ENCODE measurements around the gene NPAS3. TPM values are rescaled to one million over a fixed set of nuclear protein-coding genes. Genes with fewer than 3 reads are reported as not detected.

NPAS3 gene
- total RNA-seq, 1 experiment from 2014 or later: not detected

DNA sequence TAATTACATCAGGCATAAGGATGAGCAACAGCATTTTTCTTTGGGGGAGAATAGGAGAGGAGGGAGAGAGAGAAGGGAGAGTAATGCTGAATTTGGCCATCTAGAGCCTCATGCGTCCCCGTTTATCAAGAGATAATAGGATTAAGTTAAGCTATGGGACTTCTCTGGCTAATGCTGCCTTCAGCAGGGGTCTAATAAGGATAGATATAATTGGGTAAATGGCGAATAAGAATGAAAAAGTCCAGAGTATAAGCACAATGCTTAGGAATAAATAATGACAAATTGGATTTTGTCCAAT, 542.2 kb downstream of the NPAS3 start:
- no peaks in the 10 kb centered on the region for H3K79me2 ChIP-seq (ENCODE audit: insufficient read depth, low read length)
- H4K20me1 ChIP-seq (ENCODE audit: insufficient read depth): no peaks in the 10 kb centered on the region
- H3K27ac ChIP-seq (ENCODE audit: low read depth, low read length): no peak overlapping the region
- H3K4me1 ChIP-seq (ENCODE audit: control insufficient read depth in 1 of 2, insufficient read depth in 2 of 2, low read length in 2 of 2): no peaks in the 10 kb centered on the region
- H3K9ac ChIP-seq (ENCODE audit: low read length): no peak overlapping the region
- no peaks in the 10 kb centered on the region for H3K36me3 ChIP-seq (ENCODE audit: control insufficient read depth in 1 of 2, insufficient read depth in 2 of 2, low read length in 2 of 2)
- no peaks in the 10 kb centered on the region for H3K9me3 ChIP-seq (ENCODE audit: control insufficient read depth in 1 of 2, insufficient read depth in 1 of 2, low read depth in 1 of 2, low read length in 2 of 2)
- POLR2A ChIA-PET: no interaction called here
- TF ChIP-seq, protein P1, sequence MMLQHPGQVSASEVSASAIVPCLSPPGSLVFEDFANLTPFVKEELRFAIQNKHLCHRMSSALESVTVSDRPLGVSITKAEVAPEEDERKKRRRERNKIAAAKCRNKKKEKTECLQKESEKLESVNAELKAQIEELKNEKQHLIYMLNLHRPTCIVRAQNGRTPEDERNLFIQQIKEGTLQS (IDR thresholded peaks at IDR 0.05): no peak
- TF ChIP-seq SP1 (IDR thresholded peaks at IDR 0.05; ENCODE audit: low read depth) (no peak), RAD21 (IDR thresholded peaks at IDR 0.05; ENCODE audit: low read depth) (no peak), YY1 (IDR thresholded peaks at IDR 0.05; ENCODE audit: extremely low read depth, insufficient replicate concordance, low read depth, low read length) (no peak), POLR2AphosphoS5 (IDR thresholded peaks at IDR 0.05; ENCODE audit: low read depth, low read length) (no peak), EZH2 (IDR thresholded peaks at IDR 0.05) (no peak), ELF1 (IDR thresholded peaks at IDR 0.05; ENCODE audit: borderline replicate concordance, low read depth) (no peak), CBX3 (IDR thresholded peaks at IDR 0.05; ENCODE audit: low read depth) (no peak), SIN3A (IDR thresholded peaks at IDR 0.05; ENCODE audit: low read depth) (no peak), EZH2phosphoT487 (IDR thresholded peaks at IDR 0.05; ENCODE audit: borderline replicate concordance) (no peak), POLR2A (IDR thresholded peaks at IDR 0.05; ENCODE audit: borderline replicate concordance, extremely low read depth, insufficient read depth, insufficient read length) (no peak), TCF7L2 (IDR thresholded peaks at IDR 0.05; ENCODE audit: borderline replicate concordance, extremely low read depth, insufficient read depth, insufficient read length) (no peak), FOSL1 (IDR thresholded peaks at IDR 0.05; ENCODE audit: low read depth) (no peak), JUND (IDR thresholded peaks at IDR 0.05) (no peak)
- TF ChIP-seq, protein P2, sequence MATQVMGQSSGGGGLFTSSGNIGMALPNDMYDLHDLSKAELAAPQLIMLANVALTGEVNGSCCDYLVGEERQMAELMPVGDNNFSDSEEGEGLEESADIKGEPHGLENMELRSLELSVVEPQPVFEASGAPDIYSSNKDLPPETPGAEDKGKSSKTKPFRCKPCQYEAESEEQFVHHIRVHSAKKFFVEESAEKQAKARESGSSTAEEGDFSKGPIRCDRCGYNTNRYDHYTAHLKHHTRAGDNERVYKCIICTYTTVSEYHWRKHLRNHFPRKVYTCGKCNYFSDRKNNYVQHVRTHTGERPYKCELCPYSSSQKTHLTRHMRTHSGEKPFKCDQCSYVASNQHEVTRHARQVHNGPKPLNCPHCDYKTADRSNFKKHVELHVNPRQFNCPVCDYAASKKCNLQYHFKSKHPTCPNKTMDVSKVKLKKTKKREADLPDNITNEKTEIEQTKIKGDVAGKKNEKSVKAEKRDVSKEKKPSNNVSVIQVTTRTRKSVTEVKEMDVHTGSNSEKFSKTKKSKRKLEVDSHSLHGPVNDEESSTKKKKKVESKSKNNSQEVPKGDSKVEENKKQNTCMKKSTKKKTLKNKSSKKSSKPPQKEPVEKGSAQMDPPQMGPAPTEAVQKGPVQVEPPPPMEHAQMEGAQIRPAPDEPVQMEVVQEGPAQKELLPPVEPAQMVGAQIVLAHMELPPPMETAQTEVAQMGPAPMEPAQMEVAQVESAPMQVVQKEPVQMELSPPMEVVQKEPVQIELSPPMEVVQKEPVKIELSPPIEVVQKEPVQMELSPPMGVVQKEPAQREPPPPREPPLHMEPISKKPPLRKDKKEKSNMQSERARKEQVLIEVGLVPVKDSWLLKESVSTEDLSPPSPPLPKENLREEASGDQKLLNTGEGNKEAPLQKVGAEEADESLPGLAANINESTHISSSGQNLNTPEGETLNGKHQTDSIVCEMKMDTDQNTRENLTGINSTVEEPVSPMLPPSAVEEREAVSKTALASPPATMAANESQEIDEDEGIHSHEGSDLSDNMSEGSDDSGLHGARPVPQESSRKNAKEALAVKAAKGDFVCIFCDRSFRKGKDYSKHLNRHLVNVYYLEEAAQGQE (IDR thresholded peaks at IDR 0.05; ENCODE audit: low read depth): no peak
- TF ChIP-seq, protein P3, sequence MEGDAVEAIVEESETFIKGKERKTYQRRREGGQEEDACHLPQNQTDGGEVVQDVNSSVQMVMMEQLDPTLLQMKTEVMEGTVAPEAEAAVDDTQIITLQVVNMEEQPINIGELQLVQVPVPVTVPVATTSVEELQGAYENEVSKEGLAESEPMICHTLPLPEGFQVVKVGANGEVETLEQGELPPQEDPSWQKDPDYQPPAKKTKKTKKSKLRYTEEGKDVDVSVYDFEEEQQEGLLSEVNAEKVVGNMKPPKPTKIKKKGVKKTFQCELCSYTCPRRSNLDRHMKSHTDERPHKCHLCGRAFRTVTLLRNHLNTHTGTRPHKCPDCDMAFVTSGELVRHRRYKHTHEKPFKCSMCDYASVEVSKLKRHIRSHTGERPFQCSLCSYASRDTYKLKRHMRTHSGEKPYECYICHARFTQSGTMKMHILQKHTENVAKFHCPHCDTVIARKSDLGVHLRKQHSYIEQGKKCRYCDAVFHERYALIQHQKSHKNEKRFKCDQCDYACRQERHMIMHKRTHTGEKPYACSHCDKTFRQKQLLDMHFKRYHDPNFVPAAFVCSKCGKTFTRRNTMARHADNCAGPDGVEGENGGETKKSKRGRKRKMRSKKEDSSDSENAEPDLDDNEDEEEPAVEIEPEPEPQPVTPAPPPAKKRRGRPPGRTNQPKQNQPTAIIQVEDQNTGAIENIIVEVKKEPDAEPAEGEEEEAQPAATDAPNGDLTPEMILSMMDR (IDR thresholded peaks at IDR 0.05 in 2 of 3, conservative IDR thresholded peaks at IDR 0.05 in 1 of 3; ENCODE audit: borderline replicate concordance in 1 of 3, insufficient read depth in 1 of 3, low read depth in 2 of 3, low read length in 2 of 3): no peak
- TF ChIP-seq, protein P4, sequence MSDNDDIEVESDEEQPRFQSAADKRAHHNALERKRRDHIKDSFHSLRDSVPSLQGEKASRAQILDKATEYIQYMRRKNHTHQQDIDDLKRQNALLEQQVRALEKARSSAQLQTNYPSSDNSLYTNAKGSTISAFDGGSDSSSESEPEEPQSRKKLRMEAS (IDR thresholded peaks at IDR 0.05): no peak
- TF ChIP-seq, protein P5, sequence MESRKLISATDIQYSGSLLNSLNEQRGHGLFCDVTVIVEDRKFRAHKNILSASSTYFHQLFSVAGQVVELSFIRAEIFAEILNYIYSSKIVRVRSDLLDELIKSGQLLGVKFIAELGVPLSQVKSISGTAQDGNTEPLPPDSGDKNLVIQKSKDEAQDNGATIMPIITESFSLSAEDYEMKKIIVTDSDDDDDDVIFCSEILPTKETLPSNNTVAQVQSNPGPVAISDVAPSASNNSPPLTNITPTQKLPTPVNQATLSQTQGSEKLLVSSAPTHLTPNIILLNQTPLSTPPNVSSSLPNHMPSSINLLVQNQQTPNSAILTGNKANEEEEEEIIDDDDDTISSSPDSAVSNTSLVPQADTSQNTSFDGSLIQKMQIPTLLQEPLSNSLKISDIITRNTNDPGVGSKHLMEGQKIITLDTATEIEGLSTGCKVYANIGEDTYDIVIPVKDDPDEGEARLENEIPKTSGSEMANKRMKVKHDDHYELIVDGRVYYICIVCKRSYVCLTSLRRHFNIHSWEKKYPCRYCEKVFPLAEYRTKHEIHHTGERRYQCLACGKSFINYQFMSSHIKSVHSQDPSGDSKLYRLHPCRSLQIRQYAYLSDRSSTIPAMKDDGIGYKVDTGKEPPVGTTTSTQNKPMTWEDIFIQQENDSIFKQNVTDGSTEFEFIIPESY (IDR thresholded peaks at IDR 0.05; ENCODE audit: extremely low read depth, insufficient replicate concordance, low read length): no peak
- no peak overlapping the region for H3K4me3 ChIP-seq (replicated peaks in 1 of 2; ENCODE audit: low read depth in 1 of 2, low read length in 2 of 2)
- ATAC-seq (no peak), DNase-seq (ENCODE audit: low read depth, low spot score) (no peak)
- no peak overlapping the region for H3K4me2 ChIP-seq (ENCODE audit: low read length)
- no peaks in the 10 kb centered on the region; the same call in 1 of the 2 replicates for H3K27me3 ChIP-seq (ENCODE audit: insufficient read depth, low read length)
- H2AFZ ChIP-seq (ENCODE audit: low read depth, low read length, poor library complexity, severe bottlenecking): no peak overlapping the region
- no TSS peak for BruUV-seq (replicated peaks)
- RAD21 ChIA-PET (ENCODE audit: low non-redundant PET in 1 of 2, low total read pairs in 2 of 2, uncharacterized antibody in 2 of 2, unreplicated experiment in 2 of 2): no interaction called here
- CTCF ChIA-PET: no interaction called here
- intact Hi-C loops (cut with micrococcal nuclease): no loop called here
- no peaks in the 10 kb centered on the region for H3K9me2 ChIP-seq (ENCODE audit: insufficient read depth)
